ENCODE results near the gene NDUFS1. TPM values are rescaled to one million over a fixed set of nuclear protein-coding genes. Genes with fewer than 3 reads are reported as not detected.
A peak's percentile ranks its signal among the peaks of the same experiment; 100 is the strongest.
"Not testable (repeated sequence)": the region's sequence is repeated elsewhere in the genome, so short reads cannot be mapped to it uniquely, and the experiment has no call there.

Gene NDUFS1
- total and polyA plus RNA-seq, 12 donors = 15.1 to 241 (median 175) TPM

DNA sequence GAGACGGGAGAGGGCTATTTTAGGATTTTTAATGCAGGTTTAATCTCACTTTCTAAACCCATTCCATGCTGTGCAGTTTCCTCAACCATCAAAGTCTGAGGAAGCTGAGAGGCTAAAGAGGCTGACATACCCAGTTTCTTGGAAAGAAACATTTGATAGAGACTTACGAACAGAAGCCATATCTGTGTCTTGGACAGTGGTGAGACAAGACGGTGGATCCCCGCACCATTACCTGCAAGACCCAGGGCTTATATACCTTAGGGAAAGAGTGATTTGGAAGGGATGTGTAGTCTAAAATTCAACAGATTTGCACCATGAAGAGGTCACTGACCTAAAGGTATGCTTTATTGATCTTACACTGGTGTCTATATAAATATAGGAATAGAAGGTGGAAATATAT, 13.9 kb upstream of the NDUFS1 start:
- Histone ChIP-seq H3K36me3 (replicated peaks in 1 of 2) (no peaks in the 10 kb centered on the region), H3K4me3 (no peak overlapping the region), H3K9me3 (replicated peaks in 1 of 3) (no peaks in the 10 kb centered on the region), H3K4me1 (replicated peaks in 1 of 2) (no peaks in the 10 kb centered on the region), H3K27me3 (no peaks in the 10 kb centered on the region), H3K27ac (no peak overlapping the region)
- intact Hi-C loops (cut with DNase I) = no loop called here
- no peak for DNase-seq
- TF ChIP-seq POLR2A (IDR thresholded peaks at IDR 0.05) (no peak), CTCF (IDR thresholded peaks at IDR 0.05) (no peak)
- 89 to 95% (median 93%) methylated on average over 4 of the region's 4 CpGs for WGBS, 4 donors

DNA sequence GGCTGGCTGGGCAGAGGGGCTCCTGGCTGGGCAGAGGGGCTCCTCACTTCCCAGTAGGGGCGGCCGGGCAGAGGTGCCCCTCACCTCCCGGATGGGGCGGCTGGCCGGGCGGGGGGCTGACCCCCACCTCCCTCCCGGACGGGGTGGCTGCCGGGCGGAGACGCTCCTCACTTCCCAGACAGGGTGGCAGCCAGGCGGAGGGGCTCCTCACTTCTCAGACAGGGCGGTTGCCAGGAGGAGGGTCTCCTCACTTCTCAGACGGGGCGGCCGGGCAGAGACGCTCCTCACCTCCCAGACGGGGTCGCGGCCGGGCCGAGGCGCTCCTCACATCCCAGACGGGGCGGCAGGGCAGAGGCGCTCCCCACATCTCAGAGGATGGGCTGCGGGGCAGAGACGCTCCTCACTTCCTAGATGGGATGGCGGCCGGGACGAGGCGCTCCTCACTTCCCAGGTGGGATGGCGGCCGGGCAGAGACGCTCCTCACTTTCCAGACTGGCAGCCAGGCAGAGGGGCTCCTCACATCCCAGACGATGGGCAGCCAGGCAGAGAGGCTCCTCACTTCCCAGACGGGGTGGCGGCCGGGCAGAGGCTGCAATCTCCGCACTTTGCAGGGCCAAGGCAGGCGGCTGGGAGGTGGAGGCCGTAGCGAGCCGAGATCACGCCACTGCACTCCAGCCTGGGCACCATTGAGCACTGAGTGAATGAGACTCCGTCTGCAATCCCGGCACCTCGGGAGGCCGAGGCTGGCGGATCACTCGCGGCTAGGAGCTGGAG, 12.6 kb upstream of the NDUFS1 start:
- H3K27ac ChIP-seq; H3K9me3 ChIP-seq (replicated peaks in 1 of 3); DNase-seq; H3K4me3 ChIP-seq; H3K27me3 ChIP-seq; H3K36me3 ChIP-seq (replicated peaks in 1 of 2); H3K4me1 ChIP-seq (replicated peaks in 1 of 2); intact Hi-C loops (cut with DNase I): not testable (repeated sequence)
- 96 to 99% methylated on average over 15 to 31 of the region's 52 CpGs; no CpG with 5 or more reads in 2 of the 4 donors for WGBS, 4 donors

DNA sequence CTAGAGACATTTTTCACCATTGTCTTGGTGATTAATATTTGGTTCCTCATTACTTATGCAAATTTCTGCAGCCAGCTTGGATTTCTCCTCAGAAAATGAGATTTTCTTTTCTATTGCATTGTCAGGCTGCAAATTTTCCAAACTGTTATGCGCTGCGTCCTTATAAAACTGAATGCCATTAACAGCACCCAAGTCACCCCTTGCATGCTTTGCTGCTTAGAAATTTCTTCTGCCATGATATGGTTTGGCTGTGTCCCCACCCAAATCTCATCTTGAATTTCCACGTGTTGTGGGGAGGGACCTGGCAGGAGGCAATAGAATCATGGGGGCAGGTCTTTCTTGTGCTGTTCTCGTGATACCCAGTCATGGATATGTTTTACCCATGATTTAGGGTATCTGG, 9.0 kb upstream of the NDUFS1 start:
- H3K4me3 ChIP-seq; H3K36me3 ChIP-seq (replicated peaks in 1 of 2); H3K27ac ChIP-seq; H3K4me1 ChIP-seq (replicated peaks in 1 of 2); DNase-seq; H3K27me3 ChIP-seq; H3K9me3 ChIP-seq (replicated peaks in 1 of 3): not testable (repeated sequence)
- 96 to 99% (median 96%) methylated on average over 4 of the region's 4 CpGs for WGBS, 4 donors
- intact Hi-C loops (cut with DNase I) = loop anchor here (5.0 to 10.0 kb wide), 2 partner anchors 94 to 97 kb away; no protein-coding TSS in a partner anchor

GRCh38 chr2:206164261-206164862, 5.1 kb upstream of the NDUFS1 start:
- intact Hi-C loops (cut with DNase I) = loop anchor here in 1 of 2 donors (10.0 kb wide), 1 partner anchor 100 kb away; no protein-coding TSS in a partner anchor
- no peak overlapping the region for H3K27ac ChIP-seq
- TF ChIP-seq POLR2A (IDR thresholded peaks at IDR 0.05) (no peak), CTCF (IDR thresholded peaks at IDR 0.05) (peak; percentile 63 to 86 (median 74))
- 51 to 59% (median 56%) methylated on average over 2 of the region's 2 CpGs for WGBS, 4 donors
- H3K36me3 ChIP-seq (replicated peaks in 1 of 2) = peaks cover 0 to 29% of the 10 kb centered on the region in 2 donors
- H3K9me3 ChIP-seq (replicated peaks in 1 of 3) = no peaks in the 10 kb centered on the region
- H3K4me1 ChIP-seq (replicated peaks in 1 of 2) = peaks cover 14 to 31% of the 10 kb centered on the region in 2 donors
- H3K4me3 ChIP-seq = no peak overlapping the region
- peak in 6 of 7 donors; percentile 28 to 73 (median 56) for DNase-seq
- H3K27me3 ChIP-seq = no peaks in the 10 kb centered on the region

DNA sequence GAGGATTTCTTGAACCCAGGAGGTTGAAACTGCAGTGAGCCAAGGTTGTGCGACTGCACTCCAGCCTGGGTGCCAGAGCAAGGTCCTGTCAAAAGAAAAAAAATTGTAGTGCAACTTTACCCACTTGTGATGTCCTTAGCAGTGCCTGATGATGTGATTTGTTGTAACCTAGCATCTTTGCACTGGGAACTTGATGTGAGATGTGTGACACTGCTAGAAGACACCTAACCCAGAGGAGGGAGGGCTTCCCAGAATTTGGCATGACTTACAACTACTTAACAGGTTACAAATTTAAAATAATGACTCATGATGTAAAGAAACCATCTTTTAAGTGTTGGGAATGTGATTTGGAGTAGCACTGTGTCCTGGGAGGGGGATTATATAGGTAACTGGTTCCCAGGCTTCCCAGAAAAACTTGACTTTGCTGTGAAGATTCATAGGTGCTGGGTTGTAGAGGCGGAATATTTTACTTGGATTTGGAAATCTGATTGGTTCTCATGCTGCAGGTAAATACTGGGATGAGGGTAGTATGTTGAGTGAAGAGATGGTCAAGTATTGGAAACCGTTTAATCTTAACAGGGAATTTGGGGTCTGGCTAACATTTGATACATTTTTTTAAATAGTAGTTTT, 4.1 kb upstream of the NDUFS1 start:
- TF ChIP-seq CTCF (IDR thresholded peaks at IDR 0.05) (no peak), POLR2A (IDR thresholded peaks at IDR 0.05) (no peak)
- Histone ChIP-seq H3K9me3 (replicated peaks in 1 of 3) (no peaks in the 10 kb centered on the region), H3K27me3 (no peaks in the 10 kb centered on the region), H3K27ac (peak overlapping the region in 3 of 5 donors; percentile 45 to 68 (median 58)), H3K4me1 (replicated peaks in 1 of 2) (peaks cover 17 to 31% of the 10 kb centered on the region in 2 donors), H3K36me3 (replicated peaks in 1 of 2) (peaks cover 0 to 29% of the 10 kb centered on the region in 2 donors), H3K4me3 (no peak overlapping the region)
- WGBS, 4 donors = 71 to 81% (median 73%) methylated on average over 3 of the region's 3 CpGs
- intact Hi-C loops (cut with DNase I) = loop anchor here in 1 of 2 donors (10.0 kb wide), 1 partner anchor 101 kb away; no protein-coding TSS in a partner anchor
- DNase-seq = no peak

DNA sequence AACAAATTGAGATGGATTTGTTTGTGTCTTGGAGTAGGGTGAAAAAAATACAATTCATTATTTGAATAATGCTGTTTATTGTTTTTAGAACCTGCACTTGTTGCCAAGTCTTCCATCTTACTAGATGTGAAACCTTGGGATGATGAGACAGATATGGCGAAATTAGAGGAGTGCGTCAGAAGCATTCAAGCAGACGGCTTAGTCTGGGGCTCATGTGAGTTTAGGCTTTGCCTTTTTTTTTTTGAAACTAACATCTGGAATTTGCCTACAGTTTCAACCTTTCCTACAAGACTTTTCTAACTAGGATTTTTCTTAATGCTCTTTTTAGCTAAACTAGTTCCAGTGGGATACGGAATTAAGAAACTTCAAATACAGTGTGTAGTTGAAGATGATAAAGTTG, 3.2 kb upstream of the NDUFS1 start:
- H3K4me3 ChIP-seq; H3K9me3 ChIP-seq (replicated peaks in 1 of 3); H3K27me3 ChIP-seq: not testable (repeated sequence)
- intact Hi-C loops (cut with DNase I) = loop anchor here in 1 of 2 donors (10.0 kb wide), 1 partner anchor 102 kb away; no protein-coding TSS in a partner anchor
- 59 to 69% (median 60%) methylated on average over 4 of the region's 4 CpGs for WGBS, 4 donors
- Histone ChIP-seq H3K36me3 (replicated peaks in 1 of 2) (peaks cover 0 to 29% of the 10 kb centered on the region in 2 donors), H3K27ac (peak overlapping the region in 3 of 5 donors; percentile 45 to 69 (median 58)), H3K4me1 (replicated peaks in 1 of 2) (peaks cover 19 to 35% of the 10 kb centered on the region in 2 donors)
- peak in 6 of 7 donors; percentile 39 to 81 (median 56) for DNase-seq
